ENCODE results near the gene KIF5C. TPM values are rescaled to one million over a fixed set of nuclear protein-coding genes. Genes with fewer than 3 reads are reported as not detected.

The KIF5C gene
- total and polyA plus RNA-seq, 4 donors, result 0.06 to 0.25 (median 0.14) TPM

GRCh38 chr2:149002891-149003740 is 128.1 kb downstream of the KIF5C start:
- H3K27ac ChIP-seq (ENCODE audit: low read depth in 1 of 2, low read length in 2 of 2), result no peak overlapping the region
- H3K4me1 ChIP-seq (ENCODE audit: control insufficient read depth in 4 of 4, insufficient read depth in 4 of 4, low read length in 3 of 4), result no peaks in the 10 kb centered on the region
- peaks cover 0 to 1% (median 0%) of the 10 kb centered on the region in 4 donors for H3K36me3 ChIP-seq (ENCODE audit: control insufficient read depth in 4 of 4, insufficient read depth in 3 of 4, low read depth in 1 of 4, low read length in 3 of 4)
- no peak for TF ChIP-seq NR2F2 (IDR thresholded peaks at IDR 0.05)
- TF ChIP-seq CTCF (IDR thresholded peaks at IDR 0.05; ENCODE audit: low read depth, low read length, missing input control), result no peak
- TF ChIP-seq FOXA1 (IDR thresholded peaks at IDR 0.05), result no peak
- no peak for TF ChIP-seq JUND (IDR thresholded peaks at IDR 0.05)
- no peak for TF ChIP-seq TAF1 (conservative IDR thresholded peaks at IDR 0.05)
- no peak for TF ChIP-seq REST (IDR thresholded peaks at IDR 0.05)
- no peak for TF ChIP-seq HNF4G (IDR thresholded peaks at IDR 0.05)
- TF ChIP-seq EGR1 (IDR thresholded peaks at IDR 0.05; ENCODE audit: low read depth in 2 of 2), result no peak
- WGBS, result 96% methylated on average over 31 of the region's 31 CpGs
- no peak overlapping the region for H3K9ac ChIP-seq (ENCODE audit: low read depth in 1 of 2, low read length in 2 of 2)
- H3K9me3 ChIP-seq (ENCODE audit: control insufficient read depth in 4 of 4, low read length in 3 of 4), result no peaks in the 10 kb centered on the region
- DNase-seq (ENCODE audit: low spot score), result no peak
- no peak overlapping the region for H3K4me3 ChIP-seq (ENCODE audit: low read depth in 1 of 3, low read length in 3 of 3)
- peaks cover 0 to 3% (median 0%) of the 10 kb centered on the region in 4 donors for H3K27me3 ChIP-seq (ENCODE audit: control insufficient read depth in 4 of 4, insufficient read depth in 4 of 4, low read length in 3 of 4)

GRCh38 chr2:149004836-149005235 is 129.8 kb downstream of the KIF5C start:
- DNase-seq (ENCODE audit: low spot score), result no peak
- Histone ChIP-seq H3K36me3 (ENCODE audit: control insufficient read depth in 4 of 4, insufficient read depth in 3 of 4, low read depth in 1 of 4, low read length in 3 of 4) (peaks cover 0 to 1% (median 0%) of the 10 kb centered on the region in 4 donors), H3K9me3 (ENCODE audit: control insufficient read depth in 4 of 4, low read length in 3 of 4) (no peaks in the 10 kb centered on the region), H3K4me1 (ENCODE audit: control insufficient read depth in 4 of 4, insufficient read depth in 4 of 4, low read length in 3 of 4) (no peaks in the 10 kb centered on the region), H3K9ac (ENCODE audit: low read depth in 1 of 2, low read length in 2 of 2) (no peak overlapping the region), H3K4me3 (ENCODE audit: low read depth in 1 of 3, low read length in 3 of 3) (no peak overlapping the region), H3K27ac (ENCODE audit: low read depth in 1 of 2, low read length in 2 of 2) (no peak overlapping the region), H3K27me3 (ENCODE audit: control insufficient read depth in 4 of 4, insufficient read depth in 4 of 4, low read length in 3 of 4) (peaks cover 0 to 3% (median 0%) of the 10 kb centered on the region in 4 donors)
- TF ChIP-seq ZBTB33 (IDR thresholded peaks at IDR 0.05) (no peak), GABPA (IDR thresholded peaks at IDR 0.05 in 1 of 2, conservative IDR thresholded peaks at IDR 0.05 in 1 of 2) (no peak), HNF4G (IDR thresholded peaks at IDR 0.05) (no peak), REST (IDR thresholded peaks at IDR 0.05) (no peak), RAD21 (IDR thresholded peaks at IDR 0.05) (no peak), FOXA2 (IDR thresholded peaks at IDR 0.05) (no peak), ATF3 (IDR thresholded peaks at IDR 0.05) (no peak), RXRA (IDR thresholded peaks at IDR 0.05) (no peak), EGR1 (IDR thresholded peaks at IDR 0.05; ENCODE audit: low read depth in 2 of 2) (no peak), CTCF (IDR thresholded peaks at IDR 0.05; ENCODE audit: low read depth, low read length, missing input control) (no peak), FOXA1 (IDR thresholded peaks at IDR 0.05) (no peak), TAF1 (conservative IDR thresholded peaks at IDR 0.05) (no peak), NR2F2 (IDR thresholded peaks at IDR 0.05) (no peak), JUND (IDR thresholded peaks at IDR 0.05) (no peak), SP1 (IDR thresholded peaks at IDR 0.05) (no peak), MAX (IDR thresholded peaks at IDR 0.05) (no peak)
- WGBS, result 90% methylated on average over 3 of the region's 3 CpGs
